Measurements from ENCODE around the gene FGFR3. TPM values are rescaled to one million over a fixed set of nuclear protein-coding genes. Genes with fewer than 3 reads are reported as not detected.

The FGFR3 gene
- total and polyA plus RNA-seq, 2 of the 8 experiments (the other 6 are each of a cell fraction or from before 2014, with no cell fraction given), result 9.0 to 19.5 TPM

- ChIA-PET CTCF (ENCODE audit: partially characterized antibody) (interaction anchor here (0.5 to 71.2 kb wide), 6 partner anchors 10 to 99 kb away, joined by 3 to 2507 read pairs (median 4); no protein-coding TSS in a partner anchor), POLR2A (ENCODE audit: partially characterized antibody) (interaction anchor here (0.7 to 11.0 kb wide), 13 partner anchors 12 to 80 kb away, joined by 3 to 170 read pairs (median 5); partner anchors contain the start of genes SLBP, TACC3 and TMEM129)
- WGBS, 2 experiments (ENCODE audit: extremely low coverage in 1 of 2, insufficient coverage in 1 of 2, insufficient read length in 1 of 2, insufficient replicate concordance in 2 of 2, low coverage in 1 of 2, low lambda C conversion rate in 2 of 2, missing lambda C conversion rate in 1 of 2), result 23% methylated on average over 21 of the region's 29 CpGs; no CpG with 5 or more reads in 1 of the 2 experiments
Measured at GRCh38 chr4:1792158-1792831, 798 bp upstream of the FGFR3 start.

More at GRCh38 chr4:1792158-1792831, 798 bp upstream of the FGFR3 start:
- Histone ChIP-seq H2BK12ac (ENCODE audit: low read depth, low read length) (peak overlapping the region; percentile 75; the same call in 1 of the 2 replicates), H3K27ac (ENCODE audit: low read depth, low read length) (no peak overlapping the region), H2BK120ac (replicated peaks; ENCODE audit: low read depth, low read length) (no peak overlapping the region), H4K20me1 (replicated peaks in 1 of 2; ENCODE audit: control insufficient read depth in 1 of 2, insufficient read depth in 2 of 2, low read length in 2 of 2) (peaks cover 3 to 11% of the 10 kb centered on the region in 2 experiments), H3K23ac (ENCODE audit: insufficient read length) (no peak overlapping the region), H2AFZ (ENCODE audit: low read length) (no peak overlapping the region), H3K79me1 (ENCODE audit: low read depth, low read length) (peaks cover 6% of the 10 kb centered on the region; the same call in 1 of the 2 replicates), H3K4me2 (ENCODE audit: insufficient read depth in 1 of 2, low read depth in 2 of 2, low read length in 2 of 2) (peak overlapping the region; percentile 66 to 72; a peak in 3 of 4 replicates), H4K5ac (ENCODE audit: insufficient read length, low read depth, low read length) (peak overlapping the region; percentile 68), H3K4ac (replicated peaks; ENCODE audit: insufficient read length, low read depth, low read length) (no peak overlapping the region), H2BK15ac (ENCODE audit: low read length) (peak overlapping the region; percentile 72; the same call in 1 of the 2 replicates), H3K27me3 (replicated peaks in 1 of 4; ENCODE audit: control insufficient read depth in 3 of 4, extremely low read depth in 1 of 4, insufficient read depth in 3 of 4, low read length in 3 of 4) (peaks cover 5 to 44% (median 36%) of the 10 kb centered on the region in 4 experiments), H3K79me2 (ENCODE audit: control insufficient read depth in 1 of 2, insufficient read depth in 2 of 2, low read length in 2 of 2) (peaks cover 0 to 5% of the 10 kb centered on the region in 2 experiments; a peak in 1 of 4 replicates), H4K91ac (replicated peaks; ENCODE audit: insufficient read length, low read length) (peak overlapping the region; percentile 25), H3K9ac (replicated peaks in 1 of 4; ENCODE audit: extremely low read depth in 1 of 4, low read depth in 3 of 4, low read length in 3 of 4) (no peak overlapping the region), H3K9me3 (ENCODE audit: insufficient read depth in 2 of 2, low read depth in 1 of 2, low read length in 1 of 2) (no peaks in the 10 kb centered on the region), H4K8ac (ENCODE audit: extremely low read depth, insufficient read depth, low read length) (no peak overlapping the region; the same call in 1 of the 2 replicates), H3K36me3 (ENCODE audit: control insufficient read depth in 2 of 4, insufficient read depth in 4 of 4, low read length in 3 of 4) (no peaks in the 10 kb centered on the region; a peak in 1 of 8 replicates), H2BK20ac (ENCODE audit: low read length) (0 out of 2 replicates have a peak overlapping the region, but pooled peaks have one; percentile 48), H3K4me1 (replicated peaks in 1 of 4; ENCODE audit: control insufficient read depth in 3 of 4, insufficient read depth in 4 of 4, low read length in 3 of 4) (peaks cover 0 to 19% (median 9%) of the 10 kb centered on the region in 4 experiments; a peak in 6 of 7 replicates), H3K56ac (replicated peaks; ENCODE audit: insufficient read length, low read depth, low read length) (no peak overlapping the region), H3K4me3 (ENCODE audit: extremely low read depth in 1 of 4, insufficient read depth in 2 of 4, low read depth in 3 of 4, low read length in 4 of 4) (peak overlapping the region; percentile 17 to 58 (median 32); a peak in 6 of 8 replicates), H3K23me2 (ENCODE audit: low read depth, low read length) (peaks cover 17% of the 10 kb centered on the region; the same call in 1 of the 2 replicates), H2BK5ac (ENCODE audit: low read depth, low read length) (no peak overlapping the region), H3K14ac (ENCODE audit: insufficient read length) (no peak overlapping the region), H2AK5ac (ENCODE audit: low read depth, low read length) (peak overlapping the region; percentile 46; the same call in 1 of the 2 replicates), H3K18ac (ENCODE audit: extremely low read depth, low read length) (peak overlapping the region; percentile 71)
- TF ChIP-seq GABPA (IDR thresholded peaks at IDR 0.05; ENCODE audit: borderline replicate concordance, insufficient read depth, low read length) (peak; percentile 55; the same call in 1 of the 2 replicates), TAF1 (IDR thresholded peaks at IDR 0.05; ENCODE audit: low read depth, low read length) (no peak)
- DNase-seq (ENCODE audit: low read depth in 1 of 2, low spot score in 2 of 2) (no peak), FAIRE-seq (no peak)

All from H1 (cell line).